Activated T-cell treated with anti-CD3 and anti-CD28 coated beads for 1 hour (primary cell): Measurements from ENCODE around the gene AP3D1.
A peak's percentile ranks its signal among the peaks of the same experiment; 100 is the strongest.
"Not testable (repeated sequence)": the region's sequence is repeated elsewhere in the genome, so short reads cannot be mapped to it uniquely, and the experiment has no call there.

Experiments used
- DNase-seq: peaks from one replicate; pipeline ENCODE4 v3.0.0-alpha.2; 2020; ENCODE audit warnings: low read depth

Gene AP3D1

GRCh38 chr19:2151339-2152229 lies at the start of gene AP3D1:
TSS of gene AP3D1 (minus strand) at chr19:2151566. CDS start at chr19:2151334, 232 bp downstream.
- DNase-seq, result peak; percentile 100

GRCh38 chr19:2200624-2201294 lies 49.4 kb upstream of the AP3D1 start:
- DNase-seq, result not testable (repeated sequence)

- no peak for DNase-seq
These were observed 48.7 kb upstream of the AP3D1 start for GRCh38 chr19:2199861-2200623.

GRCh38 chr19:2199215-2199614 lies 47.8 kb upstream of the AP3D1 start:
- DNase-seq, result no peak

GRCh38 chr19:2198317-2198716 lies 47.0 kb upstream of the AP3D1 start:
- DNase-seq, result no peak

- no peak for DNase-seq
These were observed 45.9 kb upstream of the AP3D1 start for GRCh38 chr19:2197270-2197669.

- no peak for DNase-seq
These were observed 44.5 kb upstream of the AP3D1 start for GRCh38 chr19:2195914-2196313.

GRCh38 chr19:2195361-2195760 lies 44.0 kb upstream of the AP3D1 start:
- no peak for DNase-seq

- DNase-seq, result no peak
These were observed 43.2 kb upstream of the AP3D1 start for GRCh38 chr19:2194513-2195078.

GRCh38 chr19:2193807-2194206 lies 42.4 kb upstream of the AP3D1 start:
- DNase-seq, result no peak

GRCh38 chr19:2192862-2193261 lies 41.5 kb upstream of the AP3D1 start:
- DNase-seq, result no peak

GRCh38 chr19:2191456-2192310 lies 40.3 kb upstream of the AP3D1 start:
- no peak for DNase-seq

- no peak for DNase-seq
These were observed 39.6 kb upstream of the AP3D1 start for GRCh38 chr19:2190848-2191455.

- no peak for DNase-seq
These were observed 38.5 kb upstream of the AP3D1 start for GRCh38 chr19:2189880-2190279.

GRCh38 chr19:2188708-2189385 lies 37.5 kb upstream of the AP3D1 start:
- DNase-seq, result no peak

- no peak for DNase-seq
These were observed 35.8 kb upstream of the AP3D1 start for GRCh38 chr19:2187159-2187558.

- DNase-seq, result no peak
These were observed 34.9 kb upstream of the AP3D1 start for GRCh38 chr19:2186071-2186846.

- DNase-seq, result no peak
These were observed 34.3 kb upstream of the AP3D1 start for GRCh38 chr19:2185734-2186070.

GRCh38 chr19:2184422-2184975 lies 33.1 kb upstream of the AP3D1 start:
- DNase-seq, result no peak
